ENCODE results near the gene PTPRN2. TPM values are rescaled to one million over a fixed set of nuclear protein-coding genes. Genes with fewer than 3 reads are reported as not detected.

The PTPRN2 gene
- total RNA-seq, 1 donor from 2014 or later: 32.2 TPM

GRCh38 chr7:158019726-158020705 is 567.6 kb downstream of the PTPRN2 start:
- H3K27ac Mint-ChIP-seq (ENCODE audit: unreplicated experiment): peak overlapping the region; percentile 79
- H3K36me3 Mint-ChIP-seq (ENCODE audit: low read depth): no peaks in the 10 kb centered on the region
- no peak for TF ChIP-seq CTCF (conservative IDR thresholded peaks at IDR 0.05)
- no peaks in the 10 kb centered on the region for H3K27me3 Mint-ChIP-seq (ENCODE audit: low read depth)
- H3K9me3 Mint-ChIP-seq: no peaks in the 10 kb centered on the region
- peaks cover 16% of the 10 kb centered on the region for H3K4me1 Mint-ChIP-seq
- no peak overlapping the region for H3K4me3 Mint-ChIP-seq
- DNase-seq (ENCODE audit: low read depth, low spot score): no peak

GRCh38 chr7:158018971-158019645 is 568.5 kb downstream of the PTPRN2 start:
- peak overlapping the region; percentile 12 for H3K27ac Mint-ChIP-seq (ENCODE audit: unreplicated experiment)
- no peak for TF ChIP-seq CTCF (conservative IDR thresholded peaks at IDR 0.05)
- no peak for DNase-seq (ENCODE audit: low read depth, low spot score)
- no peak overlapping the region for H3K4me3 Mint-ChIP-seq
- H3K9me3 Mint-ChIP-seq: no peaks in the 10 kb centered on the region
- peaks cover 8% of the 10 kb centered on the region for H3K4me1 Mint-ChIP-seq
- no peaks in the 10 kb centered on the region for H3K36me3 Mint-ChIP-seq (ENCODE audit: low read depth)
- H3K27me3 Mint-ChIP-seq (ENCODE audit: low read depth): no peaks in the 10 kb centered on the region

- DNase-seq (ENCODE audit: low read depth, low spot score): no peak
Observed at GRCh38 chr7:158018098-158018762, 569.4 kb downstream of the PTPRN2 start.

GRCh38 chr7:158017111-158018097 is 570.2 kb downstream of the PTPRN2 start:
- Mint-ChIP-seq H3K4me3 (no peak overlapping the region), H3K27me3 (ENCODE audit: low read depth) (no peaks in the 10 kb centered on the region), H3K27ac (ENCODE audit: unreplicated experiment) (no peak overlapping the region), H3K4me1 (no peaks in the 10 kb centered on the region), H3K9me3 (no peaks in the 10 kb centered on the region), H3K36me3 (ENCODE audit: low read depth) (no peaks in the 10 kb centered on the region)
- no peak for TF ChIP-seq CTCF (conservative IDR thresholded peaks at IDR 0.05)
- DNase-seq (ENCODE audit: low read depth, low spot score): no peak

More at GRCh38 chr7:158018098-158018762, 569.4 kb downstream of the PTPRN2 start:
- Mint-ChIP-seq H3K4me3 (no peak overlapping the region), H3K27me3 (ENCODE audit: low read depth) (no peaks in the 10 kb centered on the region), H3K36me3 (ENCODE audit: low read depth) (no peaks in the 10 kb centered on the region), H3K4me1 (peaks cover 3% of the 10 kb centered on the region), H3K27ac (ENCODE audit: unreplicated experiment) (no peak overlapping the region), H3K9me3 (no peaks in the 10 kb centered on the region)
- TF ChIP-seq CTCF (conservative IDR thresholded peaks at IDR 0.05): no peak
